HG03139 (cell line): Measurements from ENCODE around the gene UBE4B.

ENCODE experiments used
- ATAC-seq: cut with Tn5 transposase; IDR thresholded peaks from one replicate; pipeline ENCODE4 v1.9.1; 2021; ENCODE audit not compliant: unreplicated experiment

Gene UBE4B

GRCh38 chr1:10108948-10109708, 76.4 kb downstream of the UBE4B start:
- no peak for ATAC-seq

- ATAC-seq, result no peak
Measured at GRCh38 chr1:10113501-10113900, 80.7 kb downstream of the UBE4B start.

GRCh38 chr1:10114746-10115145, 82.0 kb downstream of the UBE4B start:
- no peak for ATAC-seq

GRCh38 chr1:10117132-10117531, 84.4 kb downstream of the UBE4B start:
- no peak for ATAC-seq

- no peak for ATAC-seq
Measured at GRCh38 chr1:10117865-10118264, 85.1 kb downstream of the UBE4B start.

GRCh38 chr1:10121688-10122087, 88.9 kb downstream of the UBE4B start:
- ATAC-seq, result no peak

- ATAC-seq, result no peak
Measured at GRCh38 chr1:10122926-10123325, 90.2 kb downstream of the UBE4B start.

- no peak for ATAC-seq
Measured at GRCh38 chr1:10128101-10128765, 95.5 kb downstream of the UBE4B start.

GRCh38 chr1:10132316-10132715, 99.6 kb downstream of the UBE4B start:
- no peak for ATAC-seq

- ATAC-seq, result no peak
Measured at GRCh38 chr1:10132852-10133251, 100.1 kb downstream of the UBE4B start.

GRCh38 chr1:10140981-10141380, 108.2 kb downstream of the UBE4B start:
- no peak for ATAC-seq

- ATAC-seq, result no peak
Measured at GRCh38 chr1:10143961-10144485, 111.3 kb downstream of the UBE4B start.

GRCh38 chr1:10146391-10146790, 113.6 kb downstream of the UBE4B start:
- ATAC-seq, result no peak

GRCh38 chr1:10149231-10149630, 116.5 kb downstream of the UBE4B start:
- ATAC-seq, result no peak

GRCh38 chr1:10152709-10153284, 120.0 kb downstream of the UBE4B start:
- no peak for ATAC-seq

GRCh38 chr1:10155087-10155712, 122.4 kb downstream of the UBE4B start:
- ATAC-seq, result no peak

GRCh38 chr1:10160173-10160572, 127.4 kb downstream of the UBE4B start:
- ATAC-seq, result no peak

- ATAC-seq, result no peak
Measured at GRCh38 chr1:10160907-10161490, 128.2 kb downstream of the UBE4B start.

- no peak for ATAC-seq
Measured at GRCh38 chr1:10161541-10162290, 129.0 kb downstream of the UBE4B start.

GRCh38 chr1:10168912-10169514, 136.3 kb downstream of the UBE4B start:
- no peak for ATAC-seq
